Pancreas (tissue), 10 donors: ENCODE results near the gene SHB. TPM values are rescaled to one million over a fixed set of nuclear protein-coding genes. Genes with fewer than 3 reads are reported as not detected.
"Not testable (repeated sequence)": the region's sequence is repeated elsewhere in the genome, so short reads cannot be mapped to it uniquely, and the experiment has no call there.

Source experiments
- ATAC-seq, 4 donors: fragments of 200-7000 bp; cut with Tn5 transposase; one replicate each; pipeline versions ENCODE4 v1.8.0 to v1.9.1; 2020; ENCODE audit warnings: mild to moderate bottlenecking in 4 of 4, moderate library complexity in 4 of 4
- DNase-seq, 6 donors: peaks; one replicate each; pipeline ENCODE4 v3.0.0-alpha.2; 2020
- FAIRE-seq: peaks from 2 replicates; lab custom pipeline; 2012; peaks lifted over from hg19 to GRCh38; lab: Jason Lieb, UNC
- H3K27ac ChIP-seq, 4 donors: fragments of 200-600 bp; sonication (generic); 1 replicate in 3 of 4; 2 replicates in 1 of 4; pipeline versions ENCODE4 v1.5.0 to v1.8.0; 2020
- H3K27me3 ChIP-seq, 4 donors: fragments of 200-600 bp; one replicate each; pipeline ENCODE4 v1.8.0; 2021
- H3K36me3 ChIP-seq, 3 donors: fragments of 200-600 bp; sonication (generic) in 1 of 3; one replicate each; pipeline versions ENCODE4 v1.5.0 to v1.8.0; 2020 to 2021
- H3K4me1 ChIP-seq, 3 donors: fragments of 200-600 bp; one replicate each; pipeline ENCODE4 v1.8.0; 2021
- H3K4me3 ChIP-seq, 4 donors: fragments of 200-600 bp; sonication (generic) in 2 of 4; one replicate each; pipeline versions ENCODE4 v1.5.0 to v1.8.0; 2020 to 2021
- H3K9me3 ChIP-seq, 4 donors: fragments of 200-600 bp; one replicate each; pipeline ENCODE4 v1.8.0; 2021
- CTCF ChIP-seq, 4 donors: fragments of 200-600 bp; sonication (generic) in 3 of 4; IDR thresholded peaks; one replicate each; pipeline versions ENCODE4 v1.5.0 to v1.8.0; 2021; ENCODE audit warnings: antibody characterized with exemption in 4 of 4
- WGBS, 2 donors: extraction: QIAGEN DNeasy Blood & Tissue Kit; methylation state at CpG; one replicate each; pipeline ENCODE4 v1.1.7; 2013; 5-methylcytosine and 5-hydroxymethylcytosine counted together
- intact Hi-C, 3 donors: fragments of 100-400 bp; cut with DNase I; formaldehyde crosslinking; loops; one replicate each; pipeline versions ENCODE4 v1.11.1 to v1.14.2; 2022
- polyA plus RNA-seq, 2 donors: library from polyadenylated mRNA; stranded (reverse); fragments of 200-250 nt; gene quantifications; one replicate each; pipeline ENCODE4 v1.2.3, GENCODE V29; 2013
- total RNA-seq, 6 donors: library from RNA; stranded (reverse); fragmentation: NEBNext Ultra II Directional in 4 of 6; extraction: Animal tissue kit (Norgen Biotek cat#: 25700) in 4 of 6; gene quantifications; one replicate each; pipeline versions ENCODE4 v1.2.1 to v1.2.4, GENCODE V29; 2021 to 2023
- donor health status: healthy with polysubstance abuse.
- donor health status: DM: no; HTN: no; CAD: no; lungs with moderate emphysema.
- donor health status: DM: no; HTN: no; CAD: no.
- donor health status: control.
- donor health status: control.
- donor health status: Bipolar disorder and iron deficiency.
- donor health status: DM: yes; HTN: yes; CAD: no.
- donor health status: DM: no; HTN: no; CAD: no.
- donor health status: DM: no; HTN: no; CAD: no.
- donor health status: DM: yes; HTN: yes; CAD: no.

SHB gene
- total and polyA plus RNA-seq, 8 donors = 11.5 to 24.2 (median 19.2) TPM

GRCh38 chr9:37913480-37914153, 155.4 kb downstream of the SHB start:
- peak; percentile 60 to 90 (median 80) for DNase-seq
- Histone ChIP-seq H3K9me3 (no peaks in the 10 kb centered on the region), H3K36me3 (peaks cover 0 to 12% (median under 1%) of the 10 kb centered on the region in 3 donors), H3K27ac (no peak overlapping the region), H3K27me3 (no peaks in the 10 kb centered on the region), H3K4me3 (no peak overlapping the region), H3K4me1 (peaks cover 0 to 6% (median 2%) of the 10 kb centered on the region in 3 donors)
- ATAC-seq = peak; percentile 59 to 92 (median 86)
- no peak for FAIRE-seq
- WGBS, 2 donors = 58 to 63% methylated on average over 11 of the region's 11 CpGs
- peak; percentile 95 to 99 (median 96) for TF ChIP-seq CTCF (IDR thresholded peaks at IDR 0.05)
- intact Hi-C loops = loop anchor here in 2 of 3 donors (5.0 to 10.0 kb wide), 4 partner anchors 61 to 451 kb away; no protein-coding TSS in a partner anchor

- no peak for ATAC-seq
- FAIRE-seq = no peak
- Histone ChIP-seq H3K9me3 (no peaks in the 10 kb centered on the region), H3K4me1 (peaks cover 0 to 9% (median 8%) of the 10 kb centered on the region in 3 donors), H3K27me3 (no peaks in the 10 kb centered on the region), H3K4me3 (no peak overlapping the region), H3K36me3 (no peaks in the 10 kb centered on the region), H3K27ac (no peak overlapping the region)
- WGBS, 2 donors = 69 to 75% methylated on average over 6 of the region's 6 CpGs
- DNase-seq = no peak
- no peak for TF ChIP-seq CTCF (IDR thresholded peaks at IDR 0.05)
- intact Hi-C loops = loop anchor here in 2 of 3 donors (5.0 to 10.0 kb wide), 4 partner anchors 64 to 454 kb away; no protein-coding TSS in a partner anchor
Observed at GRCh38 chr9:37911271-37911681, 157.8 kb downstream of the SHB start.

- TF ChIP-seq CTCF (IDR thresholded peaks at IDR 0.05) = no peak
- ATAC-seq = no peak
- no peaks in the 10 kb centered on the region for H3K27me3 ChIP-seq
- H3K4me1 ChIP-seq = peaks cover 0 to 11% (median 8%) of the 10 kb centered on the region in 3 donors
- no peak for FAIRE-seq
- WGBS, 2 donors = 86 to 91% methylated on average over 4 of the region's 4 CpGs
- no peak overlapping the region for H3K4me3 ChIP-seq
- no peaks in the 10 kb centered on the region for H3K36me3 ChIP-seq
- intact Hi-C loops = loop anchor here in 2 of 3 donors (5.0 to 10.0 kb wide), 4 partner anchors 65 to 455 kb away; no protein-coding TSS in a partner anchor
- H3K9me3 ChIP-seq = no peaks in the 10 kb centered on the region
- no peak for DNase-seq
- no peak overlapping the region for H3K27ac ChIP-seq
Observed at GRCh38 chr9:37910271-37910670, 158.8 kb downstream of the SHB start.

GRCh38 chr9:37909836-37910235, 159.2 kb downstream of the SHB start:
- intact Hi-C loops = loop anchor here in 2 of 3 donors (5.0 to 10.0 kb wide), 4 partner anchors 65 to 455 kb away; no protein-coding TSS in a partner anchor
- not testable (repeated sequence) for DNase-seq, ATAC-seq, H3K4me3 ChIP-seq, H3K27me3 ChIP-seq, FAIRE-seq, H3K9me3 ChIP-seq, H3K27ac ChIP-seq, H3K36me3 ChIP-seq
- 80 to 86% methylated on average over 5 of the region's 5 CpGs for WGBS, 2 donors
- H3K4me1 ChIP-seq = peaks cover 4 to 15% (median 8%) of the 10 kb centered on the region in 3 donors

- no peak for TF ChIP-seq CTCF (IDR thresholded peaks at IDR 0.05)
- no peak for DNase-seq
Observed at GRCh38 chr9:37909326-37909725, 159.7 kb downstream of the SHB start.

More at GRCh38 chr9:37909326-37909725, 159.7 kb downstream of the SHB start:
- Histone ChIP-seq H3K4me3 (no peak overlapping the region), H3K27me3 (no peaks in the 10 kb centered on the region), H3K27ac (no peak overlapping the region), H3K4me1 (peaks cover 5 to 16% (median 8%) of the 10 kb centered on the region in 3 donors), H3K36me3 (no peaks in the 10 kb centered on the region), H3K9me3 (no peaks in the 10 kb centered on the region)
- FAIRE-seq (no peak), ATAC-seq (no peak)
- WGBS, 2 donors = 95 to 96% methylated on average over 3 of the region's 3 CpGs
- intact Hi-C loops = no loop called here
